MCF 10A (cell line): ENCODE measurements around the gene ZNF444. TPM values are rescaled to one million over a fixed set of nuclear protein-coding genes. Genes with fewer than 3 reads are reported as not detected.

Source experiments
- BruUV-seq: library from RNA; stranded (reverse); fragments of 400-500 nt; replicated peaks from 2 replicates; lab custom pipeline; 2021; lab: Mats Ljungman, UMichigan
- CTCF ChIA-PET: fragments of 300-600 bp; sonication (Branson Sonifier 250); formaldehyde crosslinking; extraction: SDS; loops from one replicate; lab custom pipeline; 2021; ENCODE audit warnings: antibody characterized with exemption, inconsistent platforms; lab: Yijun Ruan, JAX
- POLR2A ChIA-PET: fragments of 300-600, 350-650 bp; sonication (Branson Sonifier 250); formaldehyde crosslinking; extraction: SDS; loops from one replicate; lab custom pipeline; 2020; ENCODE audit warnings: antibody characterized with exemption, inconsistent platforms; lab: Yijun Ruan, JAX
- DNase-seq: peaks from one replicate; pipeline ENCODE4 v3.0.0-alpha.2; 2018; ENCODE audit not compliant: unreplicated experiment
- H3K27ac Mint-ChIP-seq: one replicate; pipeline ENCODE4 v1.8.0; 2022; ENCODE audit warnings: mild to moderate bottlenecking, low read depth, mixed read lengths; ENCODE audit not compliant: unreplicated experiment
- H3K27me3 Mint-ChIP-seq: one replicate; pipeline ENCODE4 v1.8.0; 2022; ENCODE audit warnings: mixed read lengths; ENCODE audit not compliant: insufficient read depth, unreplicated experiment
- H3K36me3 Mint-ChIP-seq: one replicate; pipeline ENCODE4 v1.8.0; 2022; ENCODE audit warnings: mild to moderate bottlenecking, moderate library complexity, mixed read lengths; ENCODE audit not compliant: insufficient read depth, unreplicated experiment
- H3K4me1 Mint-ChIP-seq: one replicate; pipeline ENCODE4 v1.8.0; 2022; ENCODE audit warnings: mixed read lengths; ENCODE audit not compliant: insufficient read depth, unreplicated experiment
- H3K4me3 Mint-ChIP-seq: one replicate; pipeline ENCODE4 v1.8.0; 2022; ENCODE audit warnings: mild to moderate bottlenecking, moderate library complexity, mixed read lengths; ENCODE audit not compliant: unreplicated experiment
- H3K9me3 Mint-ChIP-seq: one replicate; pipeline ENCODE4 v1.8.0; 2022; ENCODE audit warnings: mixed read lengths; ENCODE audit not compliant: unreplicated experiment
- CTCF ChIP-seq: fragments of 200-600 bp; IDR thresholded peaks from one replicate; pipeline ENCODE4 v1.8.0; 2022; ENCODE audit warnings: antibody characterized with exemption, mild to moderate bottlenecking; ENCODE audit not compliant: unreplicated experiment
- intact Hi-C: fragments of 100-400 bp; cut with micrococcal nuclease; formaldehyde crosslinking; loops from 2 replicates; pipeline ENCODE4 v1.14.1; 2022
- total RNA-seq: library from RNA; stranded (reverse); gene quantifications from 2 replicates; pipeline ENCODE4 v1.2.3, GENCODE V29; 2022

Gene ZNF444
- total RNA-seq, 1 experiment from 2014 or later, result 26.6 TPM

GRCh38 chr19:56132316-56132822 lies 8.7 kb upstream of the ZNF444 start:
- BruUV-seq, result no TSS peak
- Mint-ChIP-seq H3K9me3 (no peaks in the 10 kb centered on the region), H3K4me3 (no peak overlapping the region), H3K27me3 (no peaks in the 10 kb centered on the region), H3K27ac (no peak overlapping the region), H3K4me1 (peaks cover 8% of the 10 kb centered on the region), H3K36me3 (no peaks in the 10 kb centered on the region)
- no peak for DNase-seq
- intact Hi-C loops, result no loop called here
- no peak for TF ChIP-seq CTCF
- POLR2A ChIA-PET, result interaction anchor here (0.6 to 1.1 kb wide), 2 partner anchors 8 to 183 kb away, joined by 3 read pairs; partner anchors contain the start of gene ZNF444
- CTCF ChIA-PET, result interaction anchor here (0.8 kb wide), 2 partner anchors 9 to 201 kb away, joined by 3 read pairs; no protein-coding TSS in a partner anchor

GRCh38 chr19:56133858-56134653 lies 7.0 kb upstream of the ZNF444 start:
- H3K27ac Mint-ChIP-seq, result peak overlapping the region; percentile 44
- H3K4me3 Mint-ChIP-seq, result no peak overlapping the region
- peak; percentile 22 for DNase-seq
- intact Hi-C loops, result no loop called here
- POLR2A ChIA-PET, result interaction anchor here (1.0 kb wide), 1 partner anchor 12 kb away, joined by 3 read pairs; no protein-coding TSS in a partner anchor
- H3K4me1 Mint-ChIP-seq, result peaks cover 19% of the 10 kb centered on the region
- H3K9me3 Mint-ChIP-seq, result no peaks in the 10 kb centered on the region
- no TSS peak for BruUV-seq
- H3K36me3 Mint-ChIP-seq, result no peaks in the 10 kb centered on the region
- no peak for TF ChIP-seq CTCF
- CTCF ChIA-PET, result interaction anchor here (0.6 to 1.2 kb wide), 4 partner anchors 11 to 264 kb away, joined by 3 to 6 read pairs (median 4); no protein-coding TSS in a partner anchor
- no peaks in the 10 kb centered on the region for H3K27me3 Mint-ChIP-seq

GRCh38 chr19:56134654-56134921 lies 6.5 kb upstream of the ZNF444 start:
- H3K9me3 Mint-ChIP-seq, result no peaks in the 10 kb centered on the region
- H3K4me3 Mint-ChIP-seq, result no peak overlapping the region
- H3K4me1 Mint-ChIP-seq, result peaks cover 21% of the 10 kb centered on the region
- H3K27ac Mint-ChIP-seq, result no peak overlapping the region
- no TSS peak for BruUV-seq
- intact Hi-C loops, result no loop called here
- no peak for TF ChIP-seq CTCF
- ChIA-PET POLR2A (interaction anchor here (1.0 kb wide), 1 partner anchor 12 kb away, joined by 3 read pairs; no protein-coding TSS in a partner anchor), CTCF (interaction anchor here (0.9 to 1.2 kb wide), 3 partner anchors 12 to 119 kb away, joined by 3 to 6 read pairs (median 3); no protein-coding TSS in a partner anchor)
- DNase-seq, result no peak
- H3K27me3 Mint-ChIP-seq, result no peaks in the 10 kb centered on the region
- H3K36me3 Mint-ChIP-seq, result no peaks in the 10 kb centered on the region

- no peak for TF ChIP-seq CTCF
- no peaks in the 10 kb centered on the region for H3K9me3 Mint-ChIP-seq
- no peak for DNase-seq
- H3K27ac Mint-ChIP-seq, result no peak overlapping the region
- ChIA-PET CTCF (interaction anchor here (0.5 to 1.2 kb wide), 2 partner anchors 159 to 164 kb away, joined by 3 to 5 read pairs; no protein-coding TSS in a partner anchor), POLR2A (interaction anchor here (1.4 kb wide), 1 partner anchor 14 kb away, joined by 3 read pairs; no protein-coding TSS in a partner anchor)
- H3K4me1 Mint-ChIP-seq, result peaks cover 30% of the 10 kb centered on the region
- H3K36me3 Mint-ChIP-seq, result no peaks in the 10 kb centered on the region
- H3K4me3 Mint-ChIP-seq, result no peak overlapping the region
- no TSS peak for BruUV-seq
- intact Hi-C loops, result no loop called here
- H3K27me3 Mint-ChIP-seq, result no peaks in the 10 kb centered on the region
Measured at GRCh38 chr19:56136362-56136761, 4.7 kb upstream of the ZNF444 start.
